HepG2 (cell line): ENCODE data around the gene NAA11. TPM values are rescaled to one million over a fixed set of nuclear protein-coding genes. Genes with fewer than 3 reads are reported as not detected.

Source experiments
- ATAC-seq: fragments of 200-7000 bp; cut with Tn5 transposase; 3 replicates; pipeline ENCODE4 v1.9.1; 2020; ENCODE audit warnings: mild to moderate bottlenecking, moderate library complexity
- BruUV-seq: library from RNA; stranded (reverse); fragments of 400-500 nt; replicated peaks from 2 replicates; lab custom pipeline; 2021; lab: Mats Ljungman, UMichigan
- CTCF ChIA-PET: fragments of 300-600 bp; formaldehyde crosslinking; extraction: SDS; loops from one replicate; lab custom pipeline; 2021; ENCODE audit warnings: low total read pairs, inconsistent platforms, low intra/inter-chr PET ratio; lab: Yijun Ruan, JAX
- POLR2A ChIA-PET: fragments of 350-600 bp; sonication (Branson Sonifier 250); formaldehyde crosslinking; loops from one replicate; lab custom pipeline; 2020; ENCODE audit warnings: antibody characterized with exemption, inconsistent platforms; lab: Yijun Ruan, JAX
- DNase-seq: peaks from one replicate; pipeline ENCODE4 v3.0.0-alpha.2; 2015; ENCODE audit warnings: low spot score
- FAIRE-seq: peaks from 3 replicates; lab custom pipeline; 2011; peaks lifted over from hg19 to GRCh38; lab: Jason Lieb, UNC
- H2AFZ ChIP-seq: one replicate; pipeline ENCODE4 v1.6.1; 2011; ENCODE audit warnings: low read length, inconsistent platforms
- H3K27ac ChIP-seq: fragments of 300-600 bp; 3 replicates; pipeline ENCODE4 v1.8.0; 2011; ENCODE audit warnings: mixed run types, mild to moderate bottlenecking, mixed read lengths, low read length, inconsistent platforms; ENCODE audit not compliant: insufficient read depth; ENCODE audit errors: extremely low read length
- H3K27me3 ChIP-seq, 2 experiments: fragments of 200-600 bp in 1 of 2; 2 replicates in 1 of 2; 3 replicates in 1 of 2; pipeline versions ENCODE4 v1.6.0 to v1.8.0; 2011; ENCODE audit warnings: low read length in 2 of 2, mild to moderate bottlenecking in 2 of 2, moderate library complexity in 2 of 2, inconsistent platforms in 1 of 2; ENCODE audit not compliant: insufficient read depth in 2 of 2, control insufficient read depth in 1 of 2
- H3K36me3 ChIP-seq, 2 experiments: fragments of 200-600 bp in 1 of 2; replicated peaks in 1 of 2; 2 replicates in 1 of 2; 3 replicates in 1 of 2; pipeline versions ENCODE4 v1.5.1 to v1.8.0; 2011; ENCODE audit warnings: low read length in 2 of 2, inconsistent platforms in 1 of 2; ENCODE audit not compliant: insufficient read depth in 2 of 2, control insufficient read depth in 1 of 2
- H3K4me1 ChIP-seq: 2 replicates; pipeline ENCODE4 v1.5.1; 2012; ENCODE audit warnings: low read length, inconsistent platforms; ENCODE audit not compliant: insufficient read depth
- H3K4me2 ChIP-seq: 2 replicates; pipeline ENCODE4 v1.6.0; 2011; ENCODE audit warnings: low read depth, low read length, inconsistent platforms
- H3K4me3 ChIP-seq, 3 experiments: fragments of 200-600 bp in 1 of 3; sonication (generic), shearing (Covaris generic) in 1 of 3; replicated peaks in 1 of 3; 2 replicates each; pipeline ENCODE4 v1.5.1; 2011 to 2016; ENCODE audit warnings: low read length in 3 of 3, inconsistent platforms in 2 of 3, low read depth in 2 of 3, mild to moderate bottlenecking in 2 of 3, control low read depth in 1 of 3, mixed read lengths in 1 of 3; ENCODE audit not compliant: insufficient read depth in 1 of 3
- H3K79me2 ChIP-seq: one replicate; pipeline ENCODE4 v1.6.1; 2011; ENCODE audit warnings: low read length, inconsistent platforms; ENCODE audit not compliant: insufficient read depth
- H3K9ac ChIP-seq: 2 replicates; pipeline ENCODE4 v1.6.0; 2011; ENCODE audit warnings: mild to moderate bottlenecking, low read depth, low read length, inconsistent platforms; ENCODE audit not compliant: insufficient read depth
- H3K9me3 ChIP-seq: 2 replicates; pipeline ENCODE4 v1.5.1; 2012; ENCODE audit warnings: mild to moderate bottlenecking, low read length
- H4K20me1 ChIP-seq: 2 replicates; pipeline ENCODE4 v1.6.0; 2011; ENCODE audit warnings: inconsistent platforms, mild to moderate bottlenecking, low read length, moderate library complexity; ENCODE audit not compliant: insufficient read depth
- ARID3A ChIP-seq: IDR thresholded peaks from 2 replicates; pipeline ENCODE4 v1.6.1; 2012; ENCODE audit warnings: low read depth, low read length, improper control_type of control experiment
- BORCS8-MEF2B ChIP-seq: sonication (generic); formaldehyde crosslinking; IDR thresholded peaks from 2 replicates; pipeline ENCODE4 v1.8.0; 2022; ENCODE audit warnings: mild to moderate bottlenecking, missing genetic modification reagents
- GLI4 ChIP-seq: sonication (generic); formaldehyde crosslinking; IDR thresholded peaks from 2 replicates; pipeline ENCODE4 v1.5.1; 2020; ENCODE audit warnings: missing genetic modification reagents, mild to moderate bottlenecking, moderate library complexity, borderline replicate concordance
- KIAA2018 ChIP-seq: sonication (generic); formaldehyde crosslinking; IDR thresholded peaks from 2 replicates; pipeline ENCODE4 v1.5.0; 2020; ENCODE audit warnings: mild to moderate bottlenecking, missing genetic modification reagents, borderline replicate concordance
- KLF13 ChIP-seq: sonication (generic); formaldehyde crosslinking; IDR thresholded peaks from 2 replicates; pipeline ENCODE4 v1.4.0; 2020; ENCODE audit warnings: mild to moderate bottlenecking, missing genetic modification reagents
- NFE2L2 ChIP-seq: fragments of 150-350 bp; IDR thresholded peaks from 2 replicates; pipeline ENCODE4 v1.6.1; 2014; ENCODE audit warnings: low read length
- RFX3 ChIP-seq: IDR thresholded peaks from 2 replicates; pipeline ENCODE4 v1.6.1; 2016; ENCODE audit warnings: missing biosample characterization, missing genetic modification reagents
- SMC3 ChIP-seq: IDR thresholded peaks from 2 replicates; pipeline ENCODE4 v1.6.1; 2011; ENCODE audit warnings: low read length, improper control_type of control experiment
- TEAD3 ChIP-seq: optimal IDR thresholded peaks from 2 replicates; pipeline ENCODE3; 2016; ENCODE audit warnings: borderline replicate concordance
- TRIM24 ChIP-seq: sonication (generic); formaldehyde crosslinking; IDR thresholded peaks from 2 replicates; pipeline ENCODE4 v1.8.0; 2022; ENCODE audit warnings: mild to moderate bottlenecking, missing genetic modification reagents
- ZNF33B ChIP-seq: sonication (generic); formaldehyde crosslinking; IDR thresholded peaks from 2 replicates; pipeline ENCODE4 v1.5.1; 2020; ENCODE audit warnings: mild to moderate bottlenecking, missing genetic modification reagents
- ZNF383 ChIP-seq: sonication (generic); formaldehyde crosslinking; IDR thresholded peaks from 2 replicates; pipeline ENCODE4 v1.4.0; 2020; ENCODE audit warnings: missing genetic modification reagents, mild to moderate bottlenecking, borderline replicate concordance
- ZNF496 ChIP-seq: sonication (generic); formaldehyde crosslinking; IDR thresholded peaks from 2 replicates; pipeline ENCODE4 v1.8.1; 2023; ENCODE audit warnings: mild to moderate bottlenecking, moderate library complexity, missing genetic modification reagents; ENCODE audit not compliant: insufficient replicate concordance
- ZNF598 ChIP-seq: sonication (generic); formaldehyde crosslinking; IDR thresholded peaks from 2 replicates; pipeline ENCODE4 v1.5.1; 2020; ENCODE audit warnings: mild to moderate bottlenecking, missing genetic modification reagents, borderline replicate concordance
- ZNF75D ChIP-seq: sonication (generic); formaldehyde crosslinking; IDR thresholded peaks from 2 replicates; pipeline ENCODE4 v1.8.1; 2023; ENCODE audit warnings: missing genetic modification reagents, mild to moderate bottlenecking, borderline replicate concordance
- ZSCAN20 ChIP-seq: sonication (generic); formaldehyde crosslinking; IDR thresholded peaks from 2 replicates; pipeline ENCODE4 v1.4.0; 2020; ENCODE audit warnings: missing genetic modification reagents, mild to moderate bottlenecking, borderline replicate concordance
- WGBS: methylation state at CpG from one replicate; pipeline ENCODE4 v1.1.6; 2017; ENCODE audit warnings: low lambda C conversion rate; 5-methylcytosine and 5-hydroxymethylcytosine counted together
- in situ Hi-C: cut with HindIII; loops from 2 replicates; pipeline ENCODE4 v1.10.0; 2017; ENCODE audit warnings: low pct_unique_long_range_greater_than_20kb; ENCODE audit not compliant: extremely low pct_ligation_motif_present
- intact Hi-C: fragments of 100-400 bp; cut with micrococcal nuclease; formaldehyde crosslinking; loops from one replicate; pipeline ENCODE4 v1.10.0; 2022; ENCODE audit not compliant: unreplicated experiment
- polyA plus RNA-seq, 8 experiments: library from polyadenylated mRNA; depleted of rRNA in 3 of 8; stranded (reverse) in 7 of 8; unstranded in 1 of 8; fragments of >200 nt; fragmentation: Illumina TruSeq in 4 of 8; extraction: Trizol in 4 of 8; gene quantifications; 2 replicates each; pipeline versions ENCODE4 v1.2.1 to v1.2.3, GENCODE V29; 2011 to 2016; ENCODE audit warnings: low read depth in 4 of 8, missing spikeins in 1 of 8, mixed read lengths in 1 of 8; ENCODE audit not compliant: insufficient read depth in 1 of 8
- total RNA-seq, 5 experiments: library from RNA; depleted of rRNA; stranded (reverse); fragments of >200 nt; fragmentation: Illumina TruSeq; extraction: Trizol; gene quantifications; 2 replicates each; pipeline ENCODE4 v1.2.3, GENCODE V29; 2016; ENCODE audit warnings: low read depth in 1 of 5

Gene NAA11
- total and polyA plus RNA-seq, 2 of the 13 experiments (the other 11 are each of a cell fraction or from before 2014, with no cell fraction given): not detected

- no peak for TF ChIP-seq ZNF598 (CRISPR knock-in tag)
- TF ChIP-seq ARID3A: no peak
- no peak for TF ChIP-seq TEAD3 (CRISPR knock-in tag)
- no peak for TF ChIP-seq ZNF496 (CRISPR knock-in tag)
These were observed 4.9 kb upstream of the NAA11 start (continued) for GRCh38 chr4:79330720-79331119.

- no TSS peak for BruUV-seq
- ChIA-PET POLR2A (no interaction called here), CTCF (no interaction called here)
- Histone ChIP-seq H3K9ac (no peak overlapping the region), H3K9me3 (no peaks in the 10 kb centered on the region), H3K79me2 (no peaks in the 10 kb centered on the region), H3K27ac (no peak overlapping the region), H3K27me3 (no peaks in the 10 kb centered on the region), H4K20me1 (no peaks in the 10 kb centered on the region), H2AFZ (no peak overlapping the region), H3K4me1 (no peaks in the 10 kb centered on the region), H3K4me3 (no peak overlapping the region), H3K4me2 (no peak overlapping the region), H3K36me3 (no peaks in the 10 kb centered on the region)
- in situ Hi-C loops: no loop called here
- DNase-seq (no peak), FAIRE-seq (no peak), ATAC-seq (no peak)
- intact Hi-C loops: no loop called here
- 5% methylated on average over 7 of the region's 12 CpGs for WGBS
- TF ChIP-seq ZSCAN20 (CRISPR knock-in tag): no peak
- TF ChIP-seq ZNF33B (CRISPR knock-in tag): no peak
- no peak for TF ChIP-seq ZNF75D
- TF ChIP-seq BORCS8-MEF2B (CRISPR knock-in tag): no peak
- TF ChIP-seq GLI4: no peak
- no peak for TF ChIP-seq ZNF383 (CRISPR knock-in tag)
- no peak for TF ChIP-seq KLF13 (CRISPR knock-in tag)
- TF ChIP-seq NFE2L2: no peak
- TF ChIP-seq SMC3: no peak
- no peak for TF ChIP-seq RFX3 (CRISPR knock-in tag)
- TF ChIP-seq TRIM24 (CRISPR knock-in tag): no peak
- TF ChIP-seq KIAA2018 (CRISPR knock-in tag): no peak
These were observed 425 bp downstream of the NAA11 start for GRCh38 chr4:79325436-79325835.
